Measurements from ENCODE around the gene PLIN1.

PLIN1 gene

DNA sequence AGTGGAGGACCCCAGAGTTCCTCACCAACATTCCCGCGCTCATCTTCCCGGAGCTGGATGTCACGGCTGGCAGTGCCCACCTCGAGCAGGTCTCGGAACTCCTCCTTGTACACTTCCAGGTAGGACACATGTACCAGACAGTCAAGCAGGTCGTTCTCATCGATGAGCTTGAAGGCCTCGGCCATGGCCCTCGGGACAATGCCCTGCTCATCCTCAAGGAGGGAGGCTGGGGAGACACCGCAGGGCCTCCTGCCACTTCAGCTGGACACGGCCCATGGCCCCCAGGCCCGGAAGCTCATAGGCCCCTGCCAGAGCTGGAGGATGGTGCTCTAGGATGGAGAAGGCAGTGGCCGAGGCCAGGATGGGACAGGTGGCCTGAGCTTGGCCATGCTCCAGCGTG, 29.5 kb downstream of the PLIN1 start:
- DNase-seq = no peak

DNA sequence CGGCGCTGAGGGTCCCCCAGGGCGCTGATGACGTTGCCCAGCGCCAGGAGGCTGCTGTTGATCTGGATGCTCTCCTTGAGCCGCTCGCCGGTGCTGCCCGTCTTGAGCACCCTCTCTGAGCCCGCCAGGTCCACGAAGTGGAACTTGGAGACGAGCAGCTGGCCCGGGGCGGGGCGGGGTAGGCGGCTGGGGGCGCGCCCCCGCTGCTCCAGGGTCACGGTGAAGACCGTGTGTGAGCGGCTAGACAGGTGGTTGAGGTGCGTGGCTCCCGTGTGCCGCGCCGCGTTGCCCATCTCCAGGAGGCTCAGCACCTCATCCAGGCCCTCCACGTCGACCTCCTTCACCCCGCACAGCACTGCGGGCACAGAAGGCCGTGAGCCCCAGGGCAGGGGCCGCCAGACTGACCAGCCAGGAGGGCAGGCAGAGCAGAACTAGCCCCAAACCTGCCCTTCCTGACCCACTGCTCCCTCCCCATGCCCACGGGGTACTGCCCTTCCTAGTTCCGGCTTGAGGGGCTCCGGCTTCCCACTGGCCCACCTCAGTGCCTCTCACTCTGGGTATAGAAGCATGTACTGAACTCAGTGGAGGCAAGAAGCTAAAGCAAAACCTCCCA, 30.0 kb downstream of the PLIN1 start:
- DNase-seq = no peak

DNA sequence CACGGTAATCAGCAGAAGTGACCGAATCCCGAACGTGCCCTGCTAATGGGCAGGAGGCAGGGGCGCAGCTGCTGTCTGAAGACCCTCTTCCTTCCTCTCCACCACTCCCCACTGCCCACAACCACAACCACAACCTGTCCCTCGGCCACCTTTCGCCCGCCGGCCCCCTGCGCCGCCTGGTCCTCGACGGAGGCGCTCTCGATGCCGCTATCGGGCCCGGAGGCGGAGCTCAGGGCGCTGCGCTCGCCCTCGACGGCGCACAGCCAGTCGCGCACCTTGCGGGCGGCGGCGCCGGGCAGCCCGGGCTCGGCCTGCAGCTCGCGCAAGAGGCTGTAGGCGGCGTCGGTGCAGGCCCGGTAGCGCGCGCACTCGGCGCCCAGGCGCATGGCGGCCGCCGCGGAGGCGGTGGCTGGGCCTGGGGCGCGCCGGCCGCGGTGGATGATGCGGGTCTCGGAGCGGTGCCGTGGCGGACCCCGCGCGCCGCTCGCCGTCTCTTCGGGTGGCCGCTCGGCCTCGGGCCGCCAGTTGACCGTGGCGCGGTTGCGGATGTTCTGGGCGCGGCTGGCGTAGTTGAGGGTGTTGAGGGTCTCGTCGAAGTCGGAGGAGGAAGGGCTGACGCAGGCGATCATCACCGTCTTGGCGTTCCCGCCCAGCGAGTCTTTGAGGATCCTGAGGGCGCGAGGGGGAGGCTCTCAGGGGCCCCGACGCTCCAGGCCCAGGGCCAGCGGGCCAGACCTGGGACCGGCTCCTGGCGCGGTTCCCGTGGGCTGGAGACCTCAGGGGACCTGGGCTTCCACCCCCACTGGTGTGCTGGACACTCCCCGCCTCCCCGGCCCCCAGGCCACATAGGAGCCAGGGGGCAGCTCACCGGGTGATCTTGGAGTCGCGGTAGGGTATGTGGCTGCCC, 30.8 kb downstream of the PLIN1 start:
- DNase-seq = no peak

DNA sequence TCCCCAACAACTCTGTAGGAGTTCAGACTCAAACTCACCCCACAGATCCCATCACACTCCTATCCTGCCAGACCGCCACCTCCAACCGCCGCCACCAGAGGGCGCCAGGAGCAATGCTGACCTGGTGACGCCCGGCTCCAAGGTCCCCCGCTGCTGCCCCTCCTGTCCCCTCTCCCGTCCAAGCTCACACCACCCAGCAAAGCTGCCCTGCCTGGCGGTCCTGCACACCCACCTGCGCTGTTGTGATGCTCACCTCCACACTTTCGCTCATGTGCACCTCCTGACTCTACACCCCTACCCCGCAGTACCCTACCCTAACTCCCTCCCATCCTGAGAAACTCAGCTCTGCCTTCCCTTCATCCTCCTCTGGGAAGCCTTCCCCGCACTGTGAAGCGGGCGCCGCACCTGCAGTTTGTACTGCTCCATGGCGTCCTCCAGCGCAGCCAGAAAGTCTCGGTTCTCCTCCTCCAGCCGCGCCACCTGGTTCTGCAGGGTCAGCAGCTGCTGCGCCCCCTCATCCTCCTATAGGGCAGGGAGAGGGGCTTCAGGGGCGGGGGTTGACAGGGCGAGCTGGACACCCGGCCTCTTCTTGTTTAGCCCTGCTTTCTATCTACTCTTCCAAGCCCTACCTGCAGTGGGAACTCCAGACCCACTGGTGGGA, 31.8 kb downstream of the PLIN1 start:
- DNase-seq = peak; percentile 54

DNA sequence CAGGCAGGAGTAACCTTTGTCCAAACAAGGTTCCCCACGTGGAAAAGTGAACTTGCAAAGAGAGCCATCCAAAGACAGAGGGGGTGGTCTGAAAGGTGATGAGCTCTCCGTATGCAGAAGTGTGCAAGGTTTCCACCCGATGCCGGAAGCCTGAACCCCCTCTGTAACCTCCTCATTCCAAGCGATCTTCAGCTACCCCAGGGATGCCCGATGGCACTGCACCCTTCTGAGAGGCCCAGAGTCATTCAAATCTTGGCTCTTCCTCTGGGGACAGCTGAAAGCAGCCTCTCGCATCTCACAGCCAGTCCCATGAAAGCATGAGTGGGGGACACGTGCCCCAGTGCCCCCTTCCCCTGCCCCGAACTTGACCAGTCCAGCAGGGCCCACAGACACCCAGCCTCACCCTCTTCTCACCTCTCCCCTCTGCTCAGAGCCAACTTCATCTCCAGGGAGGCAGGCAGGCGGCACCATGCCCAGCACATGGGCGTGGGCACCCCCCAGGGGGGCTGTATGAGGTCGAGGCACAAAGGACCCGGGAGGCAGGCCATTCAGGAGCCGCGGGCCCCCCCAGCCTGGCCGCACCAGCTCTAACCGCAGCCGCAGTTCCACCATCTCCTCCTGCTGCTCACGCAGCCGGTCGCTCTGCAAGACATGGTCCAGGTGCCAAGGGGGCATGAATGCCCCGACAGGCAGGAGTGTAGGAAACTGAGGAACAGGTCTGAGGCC, 32.6 kb downstream of the PLIN1 start:
- DNase-seq = no peak

DNA sequence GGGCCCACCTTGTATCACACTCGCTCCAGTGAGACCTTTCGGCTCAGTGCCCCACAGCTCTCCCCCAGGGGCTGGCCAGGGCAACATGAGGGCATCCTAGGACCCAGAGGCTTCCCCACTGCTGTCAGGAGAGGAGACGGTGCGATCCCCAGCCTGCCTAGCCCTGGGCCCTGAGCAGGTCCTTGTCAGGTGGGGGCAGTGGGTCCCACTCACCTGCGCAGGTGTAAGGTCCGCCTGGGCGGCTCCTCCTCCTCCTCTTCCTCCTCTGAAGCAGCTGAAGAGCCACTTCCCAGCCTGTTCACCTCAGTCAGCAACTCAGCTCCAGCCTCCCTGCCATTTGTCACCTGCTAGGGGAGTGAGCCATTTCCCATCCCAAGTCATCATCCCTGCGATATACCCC, 33.5 kb downstream of the PLIN1 start:
- DNase-seq = no peak

DNA sequence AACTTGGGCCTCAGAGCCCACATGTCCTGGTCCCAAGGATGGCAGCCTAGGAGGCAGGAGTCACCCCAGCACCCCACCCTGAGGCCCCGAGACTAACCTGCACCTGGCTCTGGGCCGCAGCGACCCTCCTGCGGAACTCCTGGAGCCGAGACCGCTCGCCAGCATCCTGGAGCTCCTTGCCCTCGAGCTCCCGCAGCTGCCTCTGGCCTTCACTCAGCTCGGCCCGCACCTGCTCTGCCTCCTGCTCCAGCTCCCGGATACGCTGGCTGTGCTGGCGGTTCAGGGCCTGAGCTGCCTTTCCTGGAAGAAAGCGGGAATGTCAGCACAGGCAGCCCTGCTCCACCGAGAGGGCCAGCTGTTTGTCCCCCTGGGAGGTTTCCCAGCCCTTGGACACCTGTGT, 37.1 kb downstream of the PLIN1 start:
- DNase-seq = no peak

DNA sequence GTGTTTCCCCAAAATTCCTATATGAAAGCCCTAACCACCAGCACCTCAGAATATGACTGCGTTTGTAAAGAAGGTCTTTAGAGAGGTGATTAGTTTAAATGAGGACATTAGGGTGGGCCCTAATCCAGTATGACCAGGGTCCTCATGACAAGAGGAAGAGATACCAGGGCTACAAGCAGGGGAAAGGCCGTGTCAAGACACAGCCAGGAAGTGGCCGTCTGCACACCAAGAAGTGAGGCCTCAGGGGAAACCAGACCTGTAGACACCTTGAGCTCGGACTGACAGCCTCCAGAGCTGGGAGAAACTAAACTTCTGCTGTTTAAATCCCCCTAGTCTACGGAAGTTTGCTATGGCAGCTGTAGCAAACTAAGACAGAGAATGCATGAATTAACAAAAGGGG, 38.1 kb downstream of the PLIN1 start:
- no peak for DNase-seq

DNA sequence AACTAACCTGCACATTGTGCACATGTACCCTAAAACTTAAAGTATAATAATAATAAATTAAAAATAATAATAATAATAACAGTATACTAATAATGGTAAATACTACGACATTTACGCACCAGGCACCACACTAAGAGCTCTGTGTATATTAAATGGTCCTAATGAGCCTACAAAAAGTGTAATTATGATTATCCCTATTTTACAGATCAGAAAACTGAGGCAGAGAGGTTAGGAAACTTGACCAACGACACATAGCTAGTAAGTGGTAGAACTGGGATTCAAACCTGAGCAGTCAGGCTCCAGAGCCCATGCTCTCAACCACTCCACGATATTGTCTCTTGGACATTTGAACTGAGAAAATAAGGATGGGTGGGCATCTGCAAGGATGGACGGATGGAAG, 38.9 kb downstream of the PLIN1 start:
- DNase-seq = no peak

DNA sequence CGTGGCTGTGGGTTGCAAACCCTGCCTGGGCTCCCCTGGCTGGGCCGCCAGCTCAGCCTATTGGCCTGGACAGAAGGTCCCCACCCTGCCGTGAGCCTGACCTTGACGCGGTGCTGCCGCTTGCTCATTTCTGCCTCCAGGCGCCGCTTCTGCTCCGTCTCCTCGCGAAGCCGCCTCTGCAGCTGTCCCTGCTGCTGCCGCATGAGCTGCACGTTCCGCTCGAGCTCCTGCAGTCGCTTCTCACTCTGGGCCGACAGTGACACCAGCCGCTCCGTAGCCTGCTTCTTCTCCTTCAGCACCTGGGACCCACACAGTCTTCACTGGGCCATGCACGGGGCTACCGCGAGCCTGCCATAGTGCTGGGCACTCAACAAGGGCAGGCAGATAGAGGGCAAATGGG, 45.6 kb downstream of the PLIN1 start:
- no peak for DNase-seq

DNA sequence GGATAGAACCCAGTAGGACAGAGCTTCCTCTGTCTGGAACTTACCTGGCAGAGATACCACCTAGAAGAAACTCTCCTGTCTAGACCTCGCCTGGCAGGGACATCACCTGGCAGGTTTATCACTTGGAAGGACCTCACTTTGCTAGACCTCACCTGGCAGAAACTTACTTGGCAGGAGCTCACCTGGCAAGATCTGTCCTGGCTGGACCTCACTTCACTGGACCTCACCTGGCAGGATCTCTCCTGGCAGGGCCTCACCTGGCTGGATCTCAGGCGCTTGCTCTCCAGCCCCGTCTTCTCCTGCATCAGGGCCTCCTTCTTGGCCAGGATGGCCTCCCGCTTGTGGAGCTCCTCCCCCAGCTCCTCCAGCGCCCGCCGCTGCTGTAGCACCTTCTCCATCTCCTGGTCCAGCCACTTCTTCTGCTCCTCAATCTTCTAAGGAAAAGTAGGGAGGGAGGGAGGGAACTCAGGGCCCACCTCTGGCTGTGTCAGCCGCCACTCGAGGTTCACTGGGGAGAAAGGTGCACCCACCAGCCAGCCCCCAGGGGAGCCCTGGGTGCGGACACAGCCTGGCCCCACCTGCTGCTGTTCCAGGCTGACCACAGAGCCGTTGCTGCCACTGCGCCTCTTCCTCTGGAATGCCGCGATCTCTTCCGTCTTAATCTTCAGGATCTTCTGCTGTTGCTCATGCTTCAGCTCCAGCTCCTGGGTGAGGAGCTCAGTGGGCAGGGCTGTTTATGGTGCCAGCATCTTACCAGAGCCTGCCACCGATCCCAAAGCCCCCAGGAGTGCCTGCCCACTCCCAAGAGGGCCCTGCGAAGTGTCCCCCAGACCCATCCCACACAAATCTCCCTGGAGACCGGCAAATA, 46.4 kb downstream of the PLIN1 start:
- DNase-seq = no peak

DNA sequence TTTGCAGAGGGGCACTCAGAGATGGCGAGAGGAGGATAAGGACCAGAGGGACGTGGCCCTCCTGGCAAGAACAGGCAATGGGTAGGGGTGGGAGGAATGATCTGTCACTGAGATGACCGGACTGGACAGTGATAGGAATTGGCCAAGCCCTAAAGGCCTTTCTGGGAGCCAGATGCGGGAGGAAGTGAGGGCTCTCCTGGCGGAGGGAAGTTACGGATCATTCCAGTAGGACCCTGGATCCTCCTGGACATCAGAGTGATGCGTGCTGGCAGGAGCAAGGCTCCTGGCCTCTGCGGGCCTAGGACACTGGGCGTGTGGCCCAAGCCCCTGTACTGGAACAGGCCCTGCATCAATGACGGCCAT, 47.3 kb downstream of the PLIN1 start:
- no peak for DNase-seq

DNA sequence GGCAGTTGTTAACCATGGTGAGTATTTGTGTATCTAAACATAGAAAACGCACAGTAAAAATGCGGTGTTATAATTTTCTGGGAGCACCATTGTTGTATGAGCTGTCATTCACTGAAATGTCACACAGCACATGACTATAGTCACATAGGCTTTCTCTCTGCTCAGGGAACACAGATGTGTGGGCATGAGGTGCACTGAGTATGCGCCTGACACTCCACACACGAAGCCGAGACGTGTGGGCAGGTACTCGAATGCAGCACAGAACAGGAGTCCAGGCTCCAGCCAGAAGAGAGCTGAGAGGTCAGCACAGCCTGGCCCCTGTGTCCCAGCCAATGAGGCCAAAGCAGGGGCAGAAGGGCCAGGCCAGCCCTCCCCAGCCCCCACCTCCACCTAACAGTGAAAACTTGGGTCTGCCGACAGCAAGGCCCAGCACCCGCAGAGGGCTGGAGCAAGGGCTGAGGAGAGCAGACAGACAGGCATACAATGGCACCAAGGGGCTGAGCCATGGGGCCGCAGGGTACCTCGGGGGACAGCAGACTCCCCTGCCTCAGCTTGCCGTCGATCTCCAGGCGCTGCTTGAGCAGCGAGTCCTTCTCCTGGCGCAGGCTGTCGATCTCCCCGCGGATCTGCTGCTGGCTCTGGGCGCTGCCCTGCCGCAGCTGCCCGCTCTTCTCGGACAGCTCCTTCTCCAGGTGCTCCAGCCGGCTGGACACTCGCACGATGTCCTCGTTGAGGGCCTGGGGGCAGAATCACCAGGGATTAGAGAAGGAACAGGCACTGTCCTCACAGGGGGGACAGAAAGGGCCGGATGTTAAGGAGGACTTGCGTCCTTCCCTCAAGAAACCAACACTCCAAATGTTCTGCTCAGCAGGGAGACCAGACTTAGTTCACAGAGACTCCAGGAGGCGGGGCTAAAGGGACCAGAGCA, 47.9 kb downstream of the PLIN1 start:
- no peak for DNase-seq

DNA sequence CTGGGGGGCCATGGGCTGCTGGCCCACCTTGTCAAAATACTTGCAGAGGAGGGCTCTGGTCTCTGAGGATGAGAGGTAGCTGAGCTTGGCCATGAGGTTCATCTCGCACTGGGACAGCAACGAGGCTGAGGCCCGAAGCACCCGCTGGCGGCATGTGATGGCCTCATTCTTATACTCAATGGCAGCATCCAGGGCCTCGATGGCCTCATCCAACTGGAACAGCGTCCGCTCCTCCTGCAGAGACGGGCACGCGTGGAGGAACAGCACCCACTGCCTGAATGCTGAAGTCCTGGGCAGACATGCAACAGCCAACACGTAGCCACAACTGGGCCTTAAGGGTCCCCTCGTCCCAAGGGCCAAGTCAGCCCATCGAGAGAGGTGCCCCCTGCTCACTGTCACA, 48.9 kb downstream of the PLIN1 start:
- no peak for DNase-seq

DNA sequence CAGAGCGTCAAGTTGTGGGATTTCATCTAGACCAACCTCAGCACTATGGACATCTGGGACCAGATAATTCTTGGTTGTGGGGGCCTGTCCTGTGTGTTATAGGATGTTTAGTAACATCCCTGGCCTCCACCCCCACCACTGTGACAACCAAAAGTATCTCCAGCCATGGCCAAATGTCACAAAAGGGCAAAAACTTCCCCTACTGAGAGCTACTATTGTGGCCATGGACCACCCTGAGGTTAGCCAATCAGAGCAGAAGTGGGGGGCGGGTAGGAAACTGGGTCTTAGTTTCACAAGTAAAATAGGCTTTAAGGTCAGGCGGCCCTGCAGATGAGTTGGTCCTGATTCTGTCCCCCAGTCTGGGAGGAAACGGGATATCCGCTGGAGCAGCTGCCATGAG, 49.3 kb downstream of the PLIN1 start:
- DNase-seq = no peak

DNA sequence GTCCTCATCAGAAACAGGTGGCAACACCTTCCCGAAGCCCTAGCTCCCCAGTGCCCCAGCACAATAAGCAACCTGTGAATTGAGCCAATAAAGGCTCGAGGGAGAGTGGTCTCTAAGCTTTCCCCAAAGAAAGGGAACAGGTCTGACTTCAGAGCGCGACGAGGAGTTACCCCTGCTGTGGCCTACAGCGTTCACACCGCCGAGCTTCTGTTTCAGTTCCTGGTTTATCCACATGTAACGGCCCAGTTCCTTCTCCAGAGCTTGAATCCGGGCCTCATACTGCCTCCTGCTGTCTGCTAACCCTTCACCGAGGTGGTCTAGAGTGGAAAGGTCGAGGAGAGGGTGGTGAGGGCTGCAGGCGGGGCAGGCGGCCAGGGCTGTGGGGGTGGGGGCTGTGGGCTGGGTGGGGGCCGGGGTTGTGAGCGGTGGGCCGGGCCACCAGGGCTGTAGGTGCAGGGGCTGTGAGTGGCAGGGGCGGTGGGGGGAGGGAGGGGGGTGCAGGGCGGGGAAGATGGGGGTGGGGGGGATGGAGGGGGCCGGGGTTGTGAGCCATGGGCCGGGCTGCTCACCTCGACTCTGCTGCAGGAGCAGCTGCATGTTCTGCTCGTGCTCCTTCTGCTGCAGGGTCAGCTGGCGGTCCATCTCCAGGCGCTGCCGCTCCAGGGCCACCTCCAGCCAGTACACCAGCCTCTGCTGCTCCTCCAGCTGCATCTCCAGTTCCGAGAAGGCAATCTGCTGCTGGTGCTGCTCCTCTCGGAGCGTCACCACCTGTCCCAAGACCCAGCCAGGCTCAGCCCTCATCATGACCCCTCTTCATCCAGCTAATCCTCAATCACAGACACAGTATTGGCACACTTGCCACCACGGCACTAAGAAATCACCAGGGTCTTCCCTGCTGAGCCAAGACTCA, 50.1 kb downstream of the PLIN1 start:
- DNase-seq = no peak

DNA sequence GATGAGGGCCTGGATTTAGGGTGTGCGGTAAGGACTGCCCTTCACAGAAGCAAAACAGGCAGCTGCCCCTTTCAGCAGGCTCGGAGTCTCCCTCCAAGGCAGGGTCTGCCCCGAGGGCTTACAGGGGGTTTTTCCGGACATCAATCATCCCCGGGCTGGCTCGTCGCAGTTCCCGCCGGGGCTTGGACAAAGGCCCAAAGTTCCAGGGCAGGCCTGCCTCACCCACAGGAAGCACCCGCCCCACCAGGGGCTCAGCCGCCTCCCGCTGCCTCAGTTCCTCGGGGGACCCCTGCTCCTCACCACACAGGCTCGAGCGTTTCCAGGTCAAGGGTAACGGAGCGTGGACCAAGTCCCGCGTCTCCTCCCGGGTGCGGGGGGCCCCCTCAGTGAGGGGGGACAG, 50.9 kb downstream of the PLIN1 start:
- no peak for DNase-seq

DNA sequence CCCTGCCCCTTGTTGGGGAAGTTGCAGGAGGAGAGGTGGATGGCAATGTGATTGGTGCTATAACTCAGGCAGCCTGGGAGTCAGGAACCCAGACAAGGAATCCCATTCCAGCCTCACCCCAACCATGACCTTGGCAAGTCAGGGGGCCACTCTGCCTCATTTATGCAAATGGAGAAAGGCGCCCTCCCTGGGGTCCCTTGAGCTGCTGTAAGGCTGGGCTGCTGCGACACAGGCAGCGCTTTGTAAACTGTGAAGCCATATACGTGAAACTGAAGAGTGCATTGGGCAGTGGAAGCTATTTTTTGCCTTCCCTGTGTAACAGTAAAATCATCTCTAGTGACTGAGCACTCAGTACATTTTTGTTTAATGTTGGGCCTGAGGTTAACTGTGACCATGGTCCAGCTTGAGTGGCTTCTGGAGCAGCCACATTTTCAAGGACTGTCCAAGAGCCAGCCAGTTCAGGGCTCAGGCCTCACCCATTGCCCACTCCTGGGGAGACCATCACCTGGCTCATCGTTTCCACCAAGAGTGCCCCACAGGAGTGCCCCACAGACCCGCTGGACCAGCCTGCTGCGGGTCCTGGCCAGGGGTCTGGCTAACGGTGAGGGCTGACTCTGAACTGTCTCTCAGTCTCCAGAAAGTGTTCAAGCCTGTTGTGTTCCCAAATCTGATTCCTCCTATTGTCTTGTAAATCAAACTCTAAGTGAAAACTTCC, 51.8 kb downstream of the PLIN1 start:
- no peak for DNase-seq

DNA sequence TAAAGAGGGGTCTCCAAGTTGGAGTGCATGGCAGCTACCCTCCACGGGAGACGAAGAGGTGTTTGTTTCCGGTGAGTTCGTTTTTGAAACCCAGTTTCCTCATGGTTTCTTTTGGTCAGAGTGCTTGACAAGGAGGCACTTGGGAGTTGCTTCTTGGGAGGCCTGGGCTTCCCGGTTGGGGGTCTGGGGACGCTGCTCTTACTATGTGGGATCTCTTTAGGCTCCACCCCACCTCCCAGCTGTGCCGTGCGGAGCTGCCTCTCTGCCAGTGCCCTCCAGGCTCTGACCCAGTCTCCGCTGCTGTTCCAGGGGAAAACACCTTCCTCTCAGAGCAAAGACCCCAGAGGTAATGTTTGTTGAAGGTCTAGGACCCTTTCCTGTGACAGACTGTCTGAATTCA, 53.5 kb downstream of the PLIN1 start:
- DNase-seq = no peak

DNA sequence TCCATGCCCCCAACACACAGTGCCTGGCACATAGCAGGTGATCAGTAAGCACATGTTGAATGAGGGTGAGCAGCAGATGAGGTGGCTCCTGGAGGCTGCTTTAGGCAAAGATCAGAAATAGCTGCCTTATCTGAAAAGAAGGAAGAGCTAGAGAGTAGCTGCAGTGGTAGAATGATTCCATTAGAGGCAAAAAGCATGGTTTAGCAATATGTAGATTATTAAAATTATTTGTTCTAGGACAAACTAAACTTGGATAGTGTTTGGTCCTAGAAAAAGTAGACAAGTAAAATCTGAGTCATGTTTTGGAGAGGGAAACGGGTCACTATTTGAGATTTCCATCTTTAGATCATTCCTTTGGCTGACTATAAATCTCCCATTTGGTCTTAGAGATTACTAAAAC, 56.0 kb downstream of the PLIN1 start:
- no peak for DNase-seq

Measured in activated naive CD4-positive, alpha-beta T cell treated with anti-CD3 and anti-CD28 coated beads, Interleukin-2, amount 50 U/mL, for 16 hours (primary cell).